HG03175 (cell line): ENCODE results near the gene NEO1.
A peak's percentile ranks its signal among the peaks of the same experiment; 100 is the strongest.

ENCODE experiments used
- ATAC-seq: cut with Tn5 transposase; IDR thresholded peaks from one replicate; pipeline ENCODE4 v1.9.1; 2021; ENCODE audit warnings: mild to moderate bottlenecking, moderate library complexity; ENCODE audit not compliant: unreplicated experiment

Gene NEO1

GRCh38 chr15:73051807-73052652 lies at the start of gene NEO1:
Gene NEO1 (plus strand): TSS chr15:73052463. CDS start chr15:73052676, 213 bp downstream.
- ATAC-seq, result peak; percentile 59

GRCh38 chr15:73004462-73004861 lies 47.8 kb upstream of the NEO1 start:
- ATAC-seq, result no peak

GRCh38 chr15:73005032-73005431 lies 47.2 kb upstream of the NEO1 start:
- ATAC-seq, result no peak

GRCh38 chr15:73005446-73005845 lies 46.8 kb upstream of the NEO1 start:
- no peak for ATAC-seq

- ATAC-seq, result no peak
Measured at GRCh38 chr15:73006523-73006922, 45.7 kb upstream of the NEO1 start.

- no peak for ATAC-seq
Measured at GRCh38 chr15:73009066-73010056, 42.9 kb upstream of the NEO1 start.

GRCh38 chr15:73010154-73011152 lies 41.8 kb upstream of the NEO1 start:
- no peak for ATAC-seq

GRCh38 chr15:73014904-73015303 lies 37.4 kb upstream of the NEO1 start:
- no peak for ATAC-seq

GRCh38 chr15:73015493-73015892 lies 36.8 kb upstream of the NEO1 start:
- no peak for ATAC-seq

- ATAC-seq, result no peak
Measured at GRCh38 chr15:73017987-73018386, 34.3 kb upstream of the NEO1 start.

GRCh38 chr15:73019154-73019553 lies 33.1 kb upstream of the NEO1 start:
- no peak for ATAC-seq

- no peak for ATAC-seq
Measured at GRCh38 chr15:73019601-73020146, 32.6 kb upstream of the NEO1 start.

- ATAC-seq, result no peak
Measured at GRCh38 chr15:73021139-73021621, 31.1 kb upstream of the NEO1 start.

- no peak for ATAC-seq
Measured at GRCh38 chr15:73022161-73022560, 30.1 kb upstream of the NEO1 start.

GRCh38 chr15:73023071-73023470 lies 29.2 kb upstream of the NEO1 start:
- no peak for ATAC-seq

- no peak for ATAC-seq
Measured at GRCh38 chr15:73024168-73024567, 28.1 kb upstream of the NEO1 start.

GRCh38 chr15:73026511-73027054 lies 25.7 kb upstream of the NEO1 start:
- no peak for ATAC-seq

- no peak for ATAC-seq
Measured at GRCh38 chr15:73028031-73028430, 24.2 kb upstream of the NEO1 start.

- ATAC-seq, result no peak
Measured at GRCh38 chr15:73028831-73029451, 23.3 kb upstream of the NEO1 start.
